GM12801 (cell line): ENCODE data around the gene SYNPO2L.

ENCODE experiments used
- CTCF ChIP-seq: IDR thresholded peaks from one replicate; pipeline ENCODE4 v1.5.1; 2011; ENCODE audit warnings: control low read depth; ENCODE audit not compliant: insufficient read length; ENCODE audit errors: extremely low read depth

Gene SYNPO2L

GRCh38 chr10:73644015-73644743, 11.7 kb downstream of the SYNPO2L start:
- TF ChIP-seq CTCF: no peak

DNA sequence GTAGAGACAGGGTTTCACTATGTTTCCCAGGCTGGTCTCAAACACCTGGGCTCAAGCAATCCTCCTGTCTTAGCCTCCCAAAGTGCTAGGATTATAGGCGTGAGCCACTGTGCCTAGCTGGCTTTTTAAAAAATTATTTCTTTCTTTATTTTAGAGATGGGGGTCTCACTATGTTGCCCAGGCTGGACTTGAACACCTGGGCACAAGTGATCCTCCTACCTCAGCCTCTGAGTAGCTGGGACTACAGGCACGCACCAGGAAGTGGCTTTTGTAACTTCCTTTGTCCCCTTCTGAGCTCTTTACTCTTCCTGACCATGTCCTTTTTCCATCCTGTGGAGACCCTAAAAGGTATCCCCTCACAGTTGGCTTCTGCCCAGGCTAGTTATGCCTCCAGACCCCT, 12.5 kb downstream of the SYNPO2L start:
- no peak for TF ChIP-seq CTCF

DNA sequence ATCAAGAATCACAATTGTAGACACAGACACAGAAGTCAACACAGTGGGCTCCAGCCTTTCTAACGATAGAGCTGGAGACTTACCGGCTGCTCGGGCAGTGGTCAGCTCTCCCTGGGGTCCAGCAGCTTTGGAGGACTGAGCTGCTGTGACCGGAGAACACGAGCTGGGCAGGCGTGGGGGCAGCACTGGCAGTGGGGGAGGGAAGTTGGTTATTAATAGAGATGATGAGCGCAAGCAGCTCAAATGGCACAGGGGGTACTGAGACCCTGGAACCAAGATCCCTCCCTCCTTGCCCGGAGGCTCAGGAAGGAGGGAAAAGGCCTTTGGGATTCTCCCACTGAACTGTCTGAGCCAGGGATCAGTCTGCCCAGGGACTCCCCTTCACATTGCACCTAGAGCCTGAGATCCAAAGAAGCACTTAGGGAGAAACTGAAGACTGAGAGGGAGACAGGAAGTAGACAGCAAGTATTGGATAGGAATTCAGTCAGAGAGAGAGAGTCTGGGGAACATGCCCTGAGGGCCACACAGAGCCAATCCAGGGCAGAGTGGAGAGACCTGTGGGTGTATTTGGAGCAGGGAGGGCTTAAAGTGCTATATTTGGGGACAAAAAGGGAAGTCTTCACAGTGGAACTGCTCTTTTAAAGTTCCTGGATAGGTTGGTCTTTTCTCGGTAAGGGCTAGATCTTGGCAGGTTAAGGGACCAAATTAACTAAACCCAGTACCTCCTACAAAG, 14.3 kb downstream of the SYNPO2L start, which contains the start of gene MYOZ1:
Gene MYOZ1, minus strand, starts transcription at position 147 of the 733 bp plus-strand sequence. CDS start 1,457 bp downstream, outside the sequence.
- TF ChIP-seq CTCF: no peak

GRCh38 chr10:73639286-73639685, 16.5 kb downstream of the SYNPO2L start:
- TF ChIP-seq CTCF: no peak

GRCh38 chr10:73635781-73636180, 20.0 kb downstream of the SYNPO2L start:
- TF ChIP-seq CTCF: no peak

GRCh38 chr10:73634421-73634820, 21.4 kb downstream of the SYNPO2L start:
- no peak for TF ChIP-seq CTCF

- no peak for TF ChIP-seq CTCF
Measured at GRCh38 chr10:73629165-73629564, 26.7 kb downstream of the SYNPO2L start.
